GM23248 (cell line): Measurements from ENCODE around the gene NOP10.

Source experiments
- EZH2 ChIP-seq: fragments of 200-600 bp; sonication (generic); IDR thresholded peaks from 2 replicates; pipeline ENCODE4 v1.6.1; 2018; ENCODE audit warnings: antibody characterized with exemption, mild to moderate bottlenecking; ENCODE audit not compliant: insufficient read depth, poor library complexity, severe bottlenecking
- EZH2phosphoT487 ChIP-seq: fragments of 200-600 bp; sonication (generic); IDR thresholded peaks from 2 replicates; pipeline ENCODE4 v1.6.1; 2018; ENCODE audit warnings: antibody characterized with exemption, moderate library complexity, mild to moderate bottlenecking, low read depth; ENCODE audit not compliant: insufficient read depth

DNA sequence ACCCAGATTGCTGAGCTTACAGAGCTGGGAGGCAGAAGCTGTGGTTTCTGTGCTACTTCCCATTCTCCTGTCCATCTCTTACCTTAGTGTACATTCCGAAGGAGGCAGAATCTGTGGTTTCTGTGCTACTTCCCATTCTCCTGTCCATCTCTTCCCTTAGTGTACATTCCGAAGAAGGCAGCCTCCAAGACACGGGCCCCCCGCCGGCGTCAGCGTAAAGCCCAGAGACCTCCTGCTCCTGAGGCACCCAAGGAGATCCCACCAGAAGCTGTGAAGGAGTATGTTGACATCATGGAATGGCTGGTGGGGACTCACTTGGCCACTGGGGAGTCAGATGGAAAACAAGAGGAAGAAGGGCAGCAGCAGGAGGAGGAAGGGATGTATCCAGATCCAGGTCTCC is 11.3 kb upstream of the NOP10 start:
- TF ChIP-seq EZH2 (no peak), EZH2phosphoT487 (no peak)
